OCI-LY3 (cell line): ENCODE results near the gene COL4A1.

Experiments used
- CTCF ChIP-seq: fragments of 200-600, 300-600 bp; sonication (generic); IDR thresholded peaks from 2 replicates; pipeline ENCODE4 v1.5.1; 2014; ENCODE audit warnings: antibody characterized with exemption, low read length, low read depth
- EZH2phosphoT487 ChIP-seq: fragments of 200-600 bp; shearing (Covaris generic); IDR thresholded peaks from 2 replicates; pipeline ENCODE4 v1.6.1; 2018; ENCODE audit warnings: antibody characterized with exemption, mixed run types, low read depth

DNA sequence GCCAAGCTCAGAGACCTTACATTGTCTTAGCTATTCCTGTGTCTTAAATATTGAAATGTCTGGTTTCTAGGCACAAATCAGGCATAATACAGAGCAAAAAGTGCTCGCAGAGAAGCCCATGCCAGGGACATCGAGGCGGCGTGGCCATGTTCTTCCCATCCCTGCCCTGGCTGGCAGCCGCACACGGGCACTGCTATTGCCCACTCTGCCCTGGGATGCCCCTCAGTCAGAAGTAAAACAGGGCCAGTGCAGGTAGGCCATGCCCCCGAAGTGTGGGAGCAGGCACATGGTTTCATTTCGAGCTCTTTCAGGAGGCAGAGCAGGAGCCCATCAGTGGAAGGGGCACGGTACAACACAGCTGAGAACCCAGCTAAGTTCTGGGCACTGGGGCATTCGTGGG lies 113.5 kb downstream of the COL4A1 start:
- TF ChIP-seq CTCF (no peak), EZH2phosphoT487 (no peak)
